BE2C (cell line): ENCODE measurements around the gene GNS.

Experiments used
- DNase-seq: peaks from one replicate; pipeline ENCODE4 v3.0.0-alpha.2; 2020
- H3K27me3 ChIP-seq: fragments of 250-450 bp; sonication (Bioruptor Pico); 2 replicates; pipeline ENCODE4 v1.5.1; 2020; ENCODE audit warnings: mild to moderate bottlenecking
- H3K36me3 ChIP-seq: fragments of 250-450 bp; sonication (Bioruptor Pico); 2 replicates; pipeline ENCODE4 v1.5.1; 2020; ENCODE audit warnings: mild to moderate bottlenecking
- H3K4me1 ChIP-seq: fragments of 250-450 bp; sonication (Bioruptor Pico); 2 replicates; pipeline ENCODE4 v1.5.1; 2020
- H3K4me3 ChIP-seq: 2 replicates; pipeline ENCODE4 v1.5.1; 2011; ENCODE audit warnings: low read depth, low read length
- H3K9me3 ChIP-seq: fragments of 250-450 bp; sonication (Bioruptor Pico); 2 replicates; pipeline ENCODE4 v1.5.1; 2020
- TF ChIP-seq, protein P1 (sequence below): IDR thresholded peaks from 2 replicates; pipeline ENCODE4 v1.5.1; 2012; ENCODE audit warnings: mild to moderate bottlenecking, low read depth, low read length

GNS gene

DNA sequence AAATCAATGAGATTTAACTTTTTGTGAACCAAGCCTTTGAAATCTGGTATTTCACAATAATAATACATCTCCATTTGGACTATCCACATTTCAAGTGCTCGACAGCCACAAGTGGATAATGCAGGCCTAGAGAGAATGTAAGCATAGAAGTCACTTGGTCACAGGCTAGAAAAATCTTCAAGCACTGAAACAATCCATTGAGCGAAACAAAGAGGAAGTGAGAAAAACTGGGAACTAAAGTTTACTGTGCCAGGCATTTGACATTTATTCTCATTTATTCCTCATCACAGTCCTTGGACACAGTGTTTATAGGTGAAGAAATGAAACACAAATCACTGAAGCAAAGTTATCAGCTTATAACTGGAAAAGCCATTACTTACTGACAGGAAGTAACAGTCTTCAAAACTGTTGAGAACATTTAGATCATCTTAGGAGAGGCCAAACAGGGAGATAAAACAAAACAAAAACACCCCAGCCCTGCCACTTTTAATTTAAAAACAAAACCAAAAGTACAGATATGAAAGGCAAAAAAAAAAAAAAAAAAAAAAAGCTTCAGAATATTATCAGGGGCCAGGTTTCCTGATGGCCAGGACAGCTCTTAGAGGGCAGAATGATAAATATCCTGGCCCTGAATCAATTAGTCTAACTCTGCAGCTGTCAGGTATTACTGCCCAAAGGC is 29.2 kb downstream of the GNS start:
- Histone ChIP-seq H3K4me3 (no peak overlapping the region), H3K4me1 (peaks cover 4% of the 10 kb centered on the region), H3K36me3 (no peaks in the 10 kb centered on the region), H3K9me3 (no peaks in the 10 kb centered on the region), H3K27me3 (no peaks in the 10 kb centered on the region)
- TF ChIP-seq, protein P1, sequence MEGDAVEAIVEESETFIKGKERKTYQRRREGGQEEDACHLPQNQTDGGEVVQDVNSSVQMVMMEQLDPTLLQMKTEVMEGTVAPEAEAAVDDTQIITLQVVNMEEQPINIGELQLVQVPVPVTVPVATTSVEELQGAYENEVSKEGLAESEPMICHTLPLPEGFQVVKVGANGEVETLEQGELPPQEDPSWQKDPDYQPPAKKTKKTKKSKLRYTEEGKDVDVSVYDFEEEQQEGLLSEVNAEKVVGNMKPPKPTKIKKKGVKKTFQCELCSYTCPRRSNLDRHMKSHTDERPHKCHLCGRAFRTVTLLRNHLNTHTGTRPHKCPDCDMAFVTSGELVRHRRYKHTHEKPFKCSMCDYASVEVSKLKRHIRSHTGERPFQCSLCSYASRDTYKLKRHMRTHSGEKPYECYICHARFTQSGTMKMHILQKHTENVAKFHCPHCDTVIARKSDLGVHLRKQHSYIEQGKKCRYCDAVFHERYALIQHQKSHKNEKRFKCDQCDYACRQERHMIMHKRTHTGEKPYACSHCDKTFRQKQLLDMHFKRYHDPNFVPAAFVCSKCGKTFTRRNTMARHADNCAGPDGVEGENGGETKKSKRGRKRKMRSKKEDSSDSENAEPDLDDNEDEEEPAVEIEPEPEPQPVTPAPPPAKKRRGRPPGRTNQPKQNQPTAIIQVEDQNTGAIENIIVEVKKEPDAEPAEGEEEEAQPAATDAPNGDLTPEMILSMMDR: no peak
- DNase-seq: no peak

DNA sequence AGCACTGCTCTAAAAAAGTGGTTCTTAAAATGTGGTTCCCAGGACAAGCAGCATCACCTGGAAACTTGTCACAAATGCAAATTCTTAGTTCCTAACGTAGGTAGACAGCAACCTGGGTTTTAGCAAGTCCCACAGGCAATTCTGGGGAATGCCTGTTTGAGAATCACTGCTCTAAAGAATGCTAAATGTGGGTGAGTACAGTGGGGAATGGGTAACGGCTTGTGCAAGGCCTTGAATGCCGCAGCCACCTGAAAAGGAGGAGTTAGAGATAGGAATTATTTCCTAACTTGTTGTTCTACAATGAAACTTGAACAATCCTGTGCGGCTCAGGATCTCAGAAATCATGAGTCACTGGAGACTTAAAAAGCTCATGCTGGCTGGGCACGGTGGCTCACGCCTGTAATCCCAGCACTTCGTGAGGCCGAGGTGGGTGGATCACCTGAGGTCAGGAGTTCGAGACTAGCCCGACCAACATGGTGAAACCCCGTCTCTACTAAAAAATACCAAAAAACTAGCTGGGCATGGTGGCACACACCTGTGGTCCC is 34.9 kb downstream of the GNS start:
- Histone ChIP-seq H3K36me3 (peaks cover 12% of the 10 kb centered on the region), H3K27me3 (no peaks in the 10 kb centered on the region), H3K4me3 (no peak overlapping the region), H3K9me3 (no peaks in the 10 kb centered on the region), H3K4me1 (no peaks in the 10 kb centered on the region; the same call in 1 of the 2 replicates)
- no peak for DNase-seq
- TF ChIP-seq, protein P1: no peak

DNA sequence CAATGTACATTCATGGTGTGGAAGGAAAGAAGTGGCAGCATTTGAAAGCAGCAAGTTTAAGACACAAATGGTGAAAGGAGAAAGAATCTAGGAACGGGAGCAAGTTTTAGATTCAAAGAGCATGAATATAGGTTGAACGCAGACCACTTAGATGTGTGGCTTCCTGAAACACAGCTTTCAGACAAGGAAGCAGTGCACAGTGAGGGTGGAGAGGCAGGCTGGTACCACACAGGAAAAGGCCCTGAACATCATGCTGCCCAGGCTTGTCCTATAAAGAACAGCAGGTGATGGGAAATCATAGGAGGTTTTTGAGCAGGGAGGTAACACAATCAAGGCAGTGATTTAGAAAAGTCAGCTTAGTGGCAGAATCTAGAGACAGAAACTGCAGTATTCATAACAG is 35.6 kb downstream of the GNS start:
- Histone ChIP-seq H3K4me1 (no peaks in the 10 kb centered on the region; the same call in 1 of the 2 replicates), H3K36me3 (peaks cover 12% of the 10 kb centered on the region), H3K27me3 (no peaks in the 10 kb centered on the region), H3K9me3 (no peaks in the 10 kb centered on the region), H3K4me3 (no peak overlapping the region)
- no peak for DNase-seq
- TF ChIP-seq, protein P1: no peak

DNA sequence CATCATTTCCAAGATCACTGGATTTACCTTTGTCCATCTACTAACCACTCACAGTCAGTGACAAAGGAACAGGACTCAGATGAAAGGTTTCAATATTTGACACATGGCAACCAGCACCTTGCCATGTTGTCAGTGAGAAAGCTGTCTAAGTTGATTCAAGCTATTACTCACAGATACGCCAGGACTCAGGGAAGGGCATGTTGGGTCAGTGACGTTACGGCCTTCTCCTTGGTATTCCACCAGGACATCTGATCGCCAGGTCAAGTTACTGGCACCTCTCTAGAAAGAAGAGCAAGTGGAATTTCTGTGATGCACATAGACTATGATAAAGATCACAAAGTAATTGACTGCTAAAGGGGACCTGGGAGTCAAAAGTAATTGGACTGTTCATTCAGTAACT is 36.4 kb downstream of the GNS start:
- Histone ChIP-seq H3K27me3 (no peaks in the 10 kb centered on the region), H3K4me1 (no peaks in the 10 kb centered on the region; the same call in 1 of the 2 replicates), H3K4me3 (no peak overlapping the region), H3K9me3 (no peaks in the 10 kb centered on the region), H3K36me3 (peaks cover 12% of the 10 kb centered on the region)
- TF ChIP-seq, protein P1: no peak
- DNase-seq: no peak

DNA sequence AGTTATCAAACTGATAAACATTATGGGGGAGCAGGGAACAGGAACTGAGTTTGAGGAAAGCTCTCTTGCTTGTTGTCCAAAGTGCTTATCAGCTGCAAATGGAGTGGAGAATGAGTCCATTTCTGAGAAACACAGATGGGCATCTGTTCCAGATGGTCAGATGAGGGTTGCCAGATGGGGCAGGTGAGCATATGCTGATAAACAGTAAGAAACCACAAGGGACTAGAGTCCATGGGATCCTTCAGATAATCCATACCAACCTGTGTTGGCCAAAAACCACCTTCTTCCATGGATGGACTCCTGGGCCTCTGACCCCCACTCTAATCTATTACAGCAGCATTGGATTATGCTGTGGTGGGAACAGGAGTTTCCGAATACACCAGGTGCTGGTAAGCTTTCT is 38.3 kb downstream of the GNS start:
- no peaks in the 10 kb centered on the region; the same call in 1 of the 2 replicates for H3K4me1 ChIP-seq
- no peak overlapping the region for H3K4me3 ChIP-seq
- DNase-seq: no peak
- H3K27me3 ChIP-seq: no peaks in the 10 kb centered on the region
- peaks cover 21% of the 10 kb centered on the region for H3K36me3 ChIP-seq
- TF ChIP-seq, protein P1: no peak
- no peaks in the 10 kb centered on the region for H3K9me3 ChIP-seq

DNA sequence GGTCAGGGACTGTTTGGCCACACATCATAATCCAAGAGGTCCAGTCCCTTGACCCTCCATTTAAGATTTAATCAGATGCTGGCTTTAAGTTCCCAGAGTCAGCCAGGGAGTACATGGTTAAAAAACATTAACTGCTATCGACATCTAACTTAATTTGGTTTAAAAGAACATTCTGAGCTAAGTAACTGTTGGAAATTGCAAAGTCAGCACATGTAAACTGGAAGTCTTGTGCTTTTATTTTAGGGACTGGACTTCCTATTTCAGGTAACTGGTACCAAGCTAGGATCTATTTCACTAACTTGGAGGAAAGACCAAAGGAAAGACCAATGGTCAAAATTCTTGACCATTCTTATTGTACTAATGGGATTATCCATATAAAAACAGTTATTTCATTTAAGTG is 40.6 kb downstream of the GNS start:
- Histone ChIP-seq H3K27me3 (no peaks in the 10 kb centered on the region), H3K9me3 (no peaks in the 10 kb centered on the region), H3K4me3 (no peak overlapping the region), H3K4me1 (no peaks in the 10 kb centered on the region; the same call in 1 of the 2 replicates), H3K36me3 (peaks cover 35% of the 10 kb centered on the region)
- no peak for DNase-seq
- TF ChIP-seq, protein P1: no peak
